SK-N-MC (cell line): ENCODE measurements around the gene RRAGC.

Experiments used
- EZH2 ChIP-seq: fragments of 200-600 bp; sonication (generic); IDR thresholded peaks from one replicate; pipeline ENCODE4 v1.6.1; 2017; ENCODE audit warnings: antibody characterized with exemption
- FOXP2 ChIP-seq: optimal IDR thresholded peaks from 2 replicates; pipeline ENCODE3; 2011; ENCODE audit warnings: mild to moderate bottlenecking, moderate library complexity; ENCODE audit not compliant: insufficient read depth; ENCODE audit errors: extremely low read length, control extremely low read depth
- POLR2AphosphoS5 ChIP-seq: IDR thresholded peaks from 2 replicates; pipeline ENCODE4 v1.6.1; 2012; ENCODE audit warnings: mild to moderate bottlenecking, low read depth, low read length, borderline replicate concordance

- TF ChIP-seq POLR2AphosphoS5 = no peak
- TF ChIP-seq EZH2 = no peak
- no peak for TF ChIP-seq FOXP2
Observed at GRCh38 chr1:38858833-38859560, 575 bp downstream of the RRAGC start.
